ENCODE measurements around the gene ZFHX3. TPM values are rescaled to one million over a fixed set of nuclear protein-coding genes. Genes with fewer than 3 reads are reported as not detected.

Gene ZFHX3
- total and polyA plus RNA-seq, 2 donors (not counting 1 experiment from before 2014, with no cell fraction given) = 0.54 to 6.6 TPM

GRCh38 chr16:72865835-72866234, 182.1 kb downstream of the ZFHX3 start:
- H3K27ac Mint-ChIP-seq = no peak overlapping the region
- H3K9me3 ChIP-seq (ENCODE audit: control extremely low read depth in 1 of 3, control insufficient read depth in 2 of 3, insufficient read depth in 1 of 3, low read length in 2 of 3) = no peaks in the 10 kb centered on the region
- H3K4me1 ChIP-seq (ENCODE audit: control insufficient read depth in 2 of 2, insufficient read depth in 2 of 2, low read length in 2 of 2) = no peaks in the 10 kb centered on the region
- no peak overlapping the region for H3K9ac ChIP-seq (ENCODE audit: low read length)
- H3K36me3 ChIP-seq (replicated peaks in 1 of 2; ENCODE audit: control extremely low read depth in 1 of 2, control insufficient read depth in 1 of 2, extremely low read depth in 1 of 2, insufficient read depth in 2 of 2, low read length in 1 of 2) = no peaks in the 10 kb centered on the region
- intact Hi-C loops (cut with micrococcal nuclease) = no loop called here
- POLR2A ChIA-PET = no interaction called here
- H3K27me3 ChIP-seq (replicated peaks in 1 of 4; ENCODE audit: control extremely low read depth in 1 of 4, control insufficient read depth in 3 of 4, insufficient read depth in 4 of 4, low read length in 3 of 4) = no peaks in the 10 kb centered on the region
- H4K20me1 ChIP-seq (ENCODE audit: control insufficient read depth, insufficient read depth, low read length, poor library complexity, severe bottlenecking) = no peaks in the 10 kb centered on the region
- ATAC-seq (ENCODE audit: low read depth) = no peak
- H3K4me1 Mint-ChIP-seq = no peaks in the 10 kb centered on the region
- no peak for DNase-seq
- TF ChIP-seq, protein P1, sequence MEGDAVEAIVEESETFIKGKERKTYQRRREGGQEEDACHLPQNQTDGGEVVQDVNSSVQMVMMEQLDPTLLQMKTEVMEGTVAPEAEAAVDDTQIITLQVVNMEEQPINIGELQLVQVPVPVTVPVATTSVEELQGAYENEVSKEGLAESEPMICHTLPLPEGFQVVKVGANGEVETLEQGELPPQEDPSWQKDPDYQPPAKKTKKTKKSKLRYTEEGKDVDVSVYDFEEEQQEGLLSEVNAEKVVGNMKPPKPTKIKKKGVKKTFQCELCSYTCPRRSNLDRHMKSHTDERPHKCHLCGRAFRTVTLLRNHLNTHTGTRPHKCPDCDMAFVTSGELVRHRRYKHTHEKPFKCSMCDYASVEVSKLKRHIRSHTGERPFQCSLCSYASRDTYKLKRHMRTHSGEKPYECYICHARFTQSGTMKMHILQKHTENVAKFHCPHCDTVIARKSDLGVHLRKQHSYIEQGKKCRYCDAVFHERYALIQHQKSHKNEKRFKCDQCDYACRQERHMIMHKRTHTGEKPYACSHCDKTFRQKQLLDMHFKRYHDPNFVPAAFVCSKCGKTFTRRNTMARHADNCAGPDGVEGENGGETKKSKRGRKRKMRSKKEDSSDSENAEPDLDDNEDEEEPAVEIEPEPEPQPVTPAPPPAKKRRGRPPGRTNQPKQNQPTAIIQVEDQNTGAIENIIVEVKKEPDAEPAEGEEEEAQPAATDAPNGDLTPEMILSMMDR (IDR thresholded peaks at IDR 0.05) = no peak
- TF ChIP-seq EZH2 (IDR thresholded peaks at IDR 0.05; ENCODE audit: borderline replicate concordance, insufficient read depth, low read depth, low read length, poor library complexity, severe bottlenecking) = no peak
- H2AFZ ChIP-seq (ENCODE audit: insufficient read depth, low read depth, low read length, poor library complexity, severe bottlenecking) = no peak overlapping the region
- H3K27me3 Mint-ChIP-seq = no peaks in the 10 kb centered on the region
- no peak overlapping the region for H3K4me2 ChIP-seq (replicated peaks; ENCODE audit: low read depth, low read length, poor library complexity, severe bottlenecking)
- WGBS (ENCODE audit: insufficient coverage) = 79% methylated on average over 2 of the region's 7 CpGs
- no peak overlapping the region for H3K4me3 Mint-ChIP-seq
- no peak overlapping the region for H3K27ac ChIP-seq (ENCODE audit: low read length in 2 of 2)
- CTCF ChIA-PET = no interaction called here
- H3K4me3 ChIP-seq (ENCODE audit: control extremely low read depth in 1 of 5, extremely low read depth in 1 of 5, insufficient read depth in 1 of 5, low read depth in 2 of 5, low read length in 4 of 5) = no peak overlapping the region
- no peaks in the 10 kb centered on the region for H3K9me3 Mint-ChIP-seq (ENCODE audit: insufficient read depth)
- no peaks in the 10 kb centered on the region for H3K79me2 ChIP-seq (ENCODE audit: control insufficient read depth, insufficient read depth, low read length)

DNA sequence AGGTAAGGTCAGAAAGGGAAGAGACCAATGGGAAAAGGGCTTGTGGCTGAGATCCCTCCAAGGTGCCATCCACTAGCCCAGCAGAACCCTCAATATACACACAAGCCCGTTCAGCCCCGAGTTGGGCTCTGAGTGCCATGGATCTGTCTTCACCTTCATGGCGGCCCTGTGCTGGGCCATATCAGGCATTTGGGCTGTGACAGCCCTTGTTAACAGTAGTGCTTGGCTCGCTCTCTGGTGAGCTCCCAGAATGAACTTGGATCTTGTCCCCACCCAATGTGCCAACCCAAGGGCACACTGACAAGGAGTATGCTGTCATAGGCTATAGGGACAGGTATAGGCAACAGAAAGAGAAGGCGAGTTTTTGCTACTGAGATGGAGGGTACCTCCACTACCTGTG, 182.7 kb downstream of the ZFHX3 start:
- CTCF ChIA-PET = no interaction called here

More for the DNA sequence above, 182.7 kb downstream of the ZFHX3 start:
- Histone ChIP-seq H2AFZ (ENCODE audit: insufficient read depth, low read depth, low read length, poor library complexity, severe bottlenecking) (no peak overlapping the region), H3K9me3 (ENCODE audit: control extremely low read depth in 1 of 3, control insufficient read depth in 2 of 3, insufficient read depth in 1 of 3, low read length in 2 of 3) (no peaks in the 10 kb centered on the region), H3K36me3 (replicated peaks in 1 of 2; ENCODE audit: control extremely low read depth in 1 of 2, control insufficient read depth in 1 of 2, extremely low read depth in 1 of 2, insufficient read depth in 2 of 2, low read length in 1 of 2) (no peaks in the 10 kb centered on the region), H3K4me1 (ENCODE audit: control insufficient read depth in 2 of 2, insufficient read depth in 2 of 2, low read length in 2 of 2) (no peaks in the 10 kb centered on the region), H3K27ac (ENCODE audit: low read length in 2 of 2) (no peak overlapping the region), H3K4me2 (replicated peaks; ENCODE audit: low read depth, low read length, poor library complexity, severe bottlenecking) (no peak overlapping the region), H3K79me2 (ENCODE audit: control insufficient read depth, insufficient read depth, low read length) (no peaks in the 10 kb centered on the region), H3K9ac (ENCODE audit: low read length) (no peak overlapping the region), H4K20me1 (ENCODE audit: control insufficient read depth, insufficient read depth, low read length, poor library complexity, severe bottlenecking) (no peaks in the 10 kb centered on the region), H3K27me3 (replicated peaks in 1 of 4; ENCODE audit: control extremely low read depth in 1 of 4, control insufficient read depth in 3 of 4, insufficient read depth in 4 of 4, low read length in 3 of 4) (no peaks in the 10 kb centered on the region), H3K4me3 (ENCODE audit: control extremely low read depth in 1 of 5, extremely low read depth in 1 of 5, insufficient read depth in 1 of 5, low read depth in 2 of 5, low read length in 4 of 5) (no peak overlapping the region)
- TF ChIP-seq, protein P1 (IDR thresholded peaks at IDR 0.05) = no peak
- no peak for TF ChIP-seq EZH2 (IDR thresholded peaks at IDR 0.05; ENCODE audit: borderline replicate concordance, insufficient read depth, low read depth, low read length, poor library complexity, severe bottlenecking)
- H3K9me3 Mint-ChIP-seq (ENCODE audit: insufficient read depth) = no peaks in the 10 kb centered on the region
- intact Hi-C loops (cut with micrococcal nuclease) = no loop called here
- no peak for ATAC-seq (ENCODE audit: low read depth)
- no peak for DNase-seq
- no peaks in the 10 kb centered on the region for H3K27me3 Mint-ChIP-seq
- no peak overlapping the region for H3K4me3 Mint-ChIP-seq
- 100% methylated on average over 4 of the region's 5 CpGs for WGBS (ENCODE audit: insufficient coverage)
- H3K27ac Mint-ChIP-seq = no peak overlapping the region
- no peaks in the 10 kb centered on the region for H3K4me1 Mint-ChIP-seq
- POLR2A ChIA-PET = no interaction called here

Data from B cell (primary cell).